RWPE1 (cell line): ENCODE measurements around the gene NPR3.

Experiments
- CTCF ChIA-PET: fragments of 350-600 bp; sonication (Branson Sonifier 250); formaldehyde crosslinking; extraction: SDS; loops from one replicate; lab custom pipeline; 2021; lab: Yijun Ruan, JAX
- POLR2A ChIA-PET: fragments of 400-600 bp; formaldehyde crosslinking; extraction: SDS; loops from one replicate; lab custom pipeline; 2020; ENCODE audit warnings: antibody characterized with exemption; ENCODE audit not compliant: low non-redundant PET; lab: Yijun Ruan, JAX
- DNase-seq: peaks from one replicate; pipeline ENCODE4 v3.0.0; 2012; ENCODE audit warnings: low spot score
- H3K27ac ChIP-seq: fragments of 450-650 bp; 2 replicates; pipeline ENCODE4 v1.5.1; 2017
- CTCF ChIP-seq: fragments of 450-650 bp; conservative IDR thresholded peaks from 2 replicates; pipeline ENCODE4 v1.5.1; 2017; ENCODE audit warnings: low read depth, mild to moderate bottlenecking

Gene NPR3

GRCh38 chr5:32713770-32714381 is 2.8 kb downstream of the NPR3 start:
- no peak for TF ChIP-seq CTCF
- CTCF ChIA-PET: interaction anchor here (1.4 kb wide), 1 partner anchor 203 kb away, joined by 3 read pairs; no protein-coding TSS in a partner anchor
- POLR2A ChIA-PET: no interaction called here
- H3K27ac ChIP-seq: no peak overlapping the region
- peak; percentile 57 for DNase-seq

GRCh38 chr5:32714836-32715235 is 3.7 kb downstream of the NPR3 start:
- ChIA-PET POLR2A (no interaction called here), CTCF (no interaction called here)
- DNase-seq: no peak
- H3K27ac ChIP-seq: no peak overlapping the region
- no peak for TF ChIP-seq CTCF

GRCh38 chr5:32720300-32720699 is 9.2 kb downstream of the NPR3 start:
- no peak for DNase-seq
- TF ChIP-seq CTCF: no peak
- ChIA-PET POLR2A (no interaction called here), CTCF (interaction anchor here (0.7 kb wide), 1 partner anchor 133 kb away, joined by 3 read pairs; no protein-coding TSS in a partner anchor)
- H3K27ac ChIP-seq: no peak overlapping the region

- H3K27ac ChIP-seq: no peak overlapping the region
- ChIA-PET POLR2A (no interaction called here), CTCF (no interaction called here)
- TF ChIP-seq CTCF: no peak
- DNase-seq: no peak
Measured at GRCh38 chr5:32721626-32722025, 10.5 kb downstream of the NPR3 start.

- no peak for DNase-seq
- POLR2A ChIA-PET: no interaction called here
- CTCF ChIA-PET: no interaction called here
- no peak for TF ChIP-seq CTCF
- H3K27ac ChIP-seq: no peak overlapping the region
Measured at GRCh38 chr5:32722957-32723356, 11.8 kb downstream of the NPR3 start.

- ChIA-PET CTCF (interaction anchor here (0.7 kb wide), 1 partner anchor 80 kb away, joined by 3 read pairs; no protein-coding TSS in a partner anchor), POLR2A (no interaction called here)
- H3K27ac ChIP-seq: no peak overlapping the region
- DNase-seq: no peak
- no peak for TF ChIP-seq CTCF
Measured at GRCh38 chr5:32724526-32724925, 13.4 kb downstream of the NPR3 start.
